ENCODE results near the gene TREML1. TPM values are rescaled to one million over a fixed set of nuclear protein-coding genes. Genes with fewer than 3 reads are reported as not detected.

TREML1 gene
- total RNA-seq = not detected

- no peak within 1 kb of the TSS for H3K27ac ChIP-seq
- no peak for TF ChIP-seq CTCF (IDR thresholded peaks at IDR 0.05)
- intact Hi-C loops (cut with DNase I) = no loop called here
- H3K36me3 ChIP-seq = no peaks in the 10 kb centered on the region
- H3K4me3 ChIP-seq = no peak within 1 kb of the TSS
- H3K9me3 ChIP-seq = no peaks in the 10 kb centered on the region
- DNase-seq (ENCODE audit: low spot score in 2 of 2) = no peak
- no peaks in the 10 kb centered on the region for H3K27me3 ChIP-seq
- no peaks in the 10 kb centered on the region for H3K4me1 ChIP-seq
These were observed at the start of gene TREML1 for GRCh38 chr6:41153992-41154625. Gene TREML1 (minus strand): TSS chr6:41154347. CDS start chr6:41154288, 59 bp downstream.

GRCh38 chr6:41201764-41202173 lies 47.6 kb upstream of the TREML1 start:
- no peaks in the 10 kb centered on the region for H3K36me3 ChIP-seq
- no peak for DNase-seq (ENCODE audit: low spot score in 2 of 2)
- no peaks in the 10 kb centered on the region for H3K9me3 ChIP-seq
- intact Hi-C loops (cut with DNase I) = no loop called here
- no peak overlapping the region for H3K27ac ChIP-seq
- no peak for TF ChIP-seq CTCF (IDR thresholded peaks at IDR 0.05)
- H3K4me3 ChIP-seq = no peak overlapping the region
- no peaks in the 10 kb centered on the region for H3K27me3 ChIP-seq
- no peaks in the 10 kb centered on the region for H3K4me1 ChIP-seq

- no peak for TF ChIP-seq CTCF (IDR thresholded peaks at IDR 0.05)
- Histone ChIP-seq H3K27ac (no peak within 1 kb of the TSS), H3K36me3 (no peaks in the 10 kb centered on the region), H3K4me3 (no peak within 1 kb of the TSS), H3K4me1 (no peaks in the 10 kb centered on the region), H3K27me3 (no peaks in the 10 kb centered on the region), H3K9me3 (no peaks in the 10 kb centered on the region)
- DNase-seq (ENCODE audit: low spot score in 2 of 2) = no peak
- intact Hi-C loops (cut with DNase I) = no loop called here
These were observed 47.0 kb upstream of the TREML1 start, which contains the start of gene TREML2 for GRCh38 chr6:41200901-41201763. Gene TREML2 (minus strand): TSS chr6:41201149. CDS start chr6:41201008, 141 bp downstream.

GRCh38 chr6:41200296-41200900 lies 46.3 kb upstream of the TREML1 start:
- H3K9me3 ChIP-seq = no peaks in the 10 kb centered on the region
- intact Hi-C loops (cut with DNase I) = no loop called here
- peak in 1 of 2 donors; percentile 32 for DNase-seq (ENCODE audit: low spot score in 2 of 2)
- no peak overlapping the region for H3K4me3 ChIP-seq
- H3K27ac ChIP-seq = no peak overlapping the region
- no peaks in the 10 kb centered on the region for H3K4me1 ChIP-seq
- H3K27me3 ChIP-seq = no peaks in the 10 kb centered on the region
- no peaks in the 10 kb centered on the region for H3K36me3 ChIP-seq
- TF ChIP-seq CTCF (IDR thresholded peaks at IDR 0.05) = no peak

- Histone ChIP-seq H3K4me3 (no peak overlapping the region), H3K36me3 (no peaks in the 10 kb centered on the region), H3K27me3 (no peaks in the 10 kb centered on the region), H3K27ac (no peak overlapping the region), H3K4me1 (no peaks in the 10 kb centered on the region), H3K9me3 (no peaks in the 10 kb centered on the region)
- DNase-seq (ENCODE audit: low spot score in 2 of 2) = no peak
- intact Hi-C loops (cut with DNase I) = no loop called here
- TF ChIP-seq CTCF (IDR thresholded peaks at IDR 0.05) = no peak
These were observed 45.6 kb upstream of the TREML1 start for GRCh38 chr6:41199552-41200246.
